RWPE1 (cell line): ENCODE data around the gene MTR.

ENCODE experiments used
- CTCF ChIA-PET: fragments of 350-600 bp; sonication (Branson Sonifier 250); formaldehyde crosslinking; extraction: SDS; loops from one replicate; lab custom pipeline; 2021; lab: Yijun Ruan, JAX
- POLR2A ChIA-PET: fragments of 400-600 bp; formaldehyde crosslinking; extraction: SDS; loops from one replicate; lab custom pipeline; 2020; ENCODE audit warnings: antibody characterized with exemption; ENCODE audit not compliant: low non-redundant PET; lab: Yijun Ruan, JAX
- DNase-seq: peaks from one replicate; pipeline ENCODE4 v3.0.0; 2012; ENCODE audit warnings: low spot score
- H3K27ac ChIP-seq: fragments of 450-650 bp; 2 replicates; pipeline ENCODE4 v1.5.1; 2017
- CTCF ChIP-seq: fragments of 450-650 bp; conservative IDR thresholded peaks from 2 replicates; pipeline ENCODE4 v1.5.1; 2017; ENCODE audit warnings: low read depth, mild to moderate bottlenecking

MTR gene

GRCh38 chr1:236880209-236880608, 85.1 kb downstream of the MTR start:
- no peak overlapping the region for H3K27ac ChIP-seq
- POLR2A ChIA-PET, result no interaction called here
- CTCF ChIA-PET, result interaction anchor here (0.6 kb wide), 2 partner anchors 10 to 681 kb away, joined by 3 read pairs; no protein-coding TSS in a partner anchor
- DNase-seq, result no peak
- TF ChIP-seq CTCF, result no peak

- DNase-seq, result no peak
- ChIA-PET CTCF (interaction anchor here (0.7 kb wide), 1 partner anchor 86 kb away, joined by 3 read pairs; no protein-coding TSS in a partner anchor), POLR2A (no interaction called here)
- no peak overlapping the region for H3K27ac ChIP-seq
- TF ChIP-seq CTCF, result no peak
Measured at GRCh38 chr1:236882678-236883077, 87.6 kb downstream of the MTR start.

- ChIA-PET CTCF (no interaction called here), POLR2A (no interaction called here)
- no peak overlapping the region for H3K27ac ChIP-seq
- TF ChIP-seq CTCF, result no peak
- DNase-seq, result no peak
Measured at GRCh38 chr1:236886199-236886598, 91.1 kb downstream of the MTR start.

DNA sequence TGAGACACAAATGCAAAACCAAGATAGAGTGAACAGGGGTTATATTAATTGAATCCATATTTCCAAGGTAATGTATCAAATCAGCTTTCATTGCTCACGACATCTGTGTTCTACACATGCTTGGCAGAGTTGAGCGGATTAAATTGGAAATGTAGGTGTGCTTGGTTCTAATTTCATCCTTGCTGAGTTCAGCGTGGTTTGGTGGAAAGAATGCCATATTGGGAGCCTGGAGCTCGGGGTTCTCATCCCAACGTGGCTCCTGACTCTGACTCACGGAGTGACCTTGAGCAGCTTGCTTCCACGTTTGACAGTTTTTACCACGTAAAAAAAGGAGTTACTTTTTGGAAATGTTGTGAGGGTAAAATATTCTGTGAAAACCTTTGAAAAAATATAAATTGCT, 92.0 kb downstream of the MTR start:
- DNase-seq, result no peak
- H3K27ac ChIP-seq, result no peak overlapping the region
- no peak for TF ChIP-seq CTCF
- ChIA-PET CTCF (interaction anchor here (0.6 kb wide), 1 partner anchor 155 kb away, joined by 4 read pairs; no protein-coding TSS in a partner anchor), POLR2A (no interaction called here)

DNA sequence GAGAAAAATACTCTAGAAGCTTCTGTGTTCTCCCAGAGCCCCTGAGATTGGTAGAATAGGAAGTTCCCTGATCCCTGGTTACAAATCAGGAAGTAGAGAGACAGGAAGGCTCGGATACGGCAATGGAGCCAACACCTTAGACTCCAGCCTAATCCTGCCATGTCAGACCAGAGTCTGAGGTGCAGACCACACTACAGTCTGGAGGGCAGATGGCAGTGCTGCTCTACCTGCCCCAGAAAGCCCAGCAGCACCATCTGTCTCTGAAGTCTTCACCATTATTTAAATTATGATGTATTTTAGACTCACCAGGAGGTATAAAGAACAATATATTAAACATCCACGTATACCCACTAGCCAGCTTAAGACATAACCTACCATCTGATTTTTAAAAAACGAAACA, 93.0 kb downstream of the MTR start:
- TF ChIP-seq CTCF, result no peak
- H3K27ac ChIP-seq, result no peak overlapping the region
- no peak for DNase-seq
- ChIA-PET CTCF (no interaction called here), POLR2A (no interaction called here)

- POLR2A ChIA-PET, result no interaction called here
- TF ChIP-seq CTCF, result no peak
- CTCF ChIA-PET, result no interaction called here
- DNase-seq, result no peak
- no peak overlapping the region for H3K27ac ChIP-seq
Measured at GRCh38 chr1:236888903-236889302, 93.8 kb downstream of the MTR start.
